SK-N-SH (cell line): ENCODE data around the gene AUP1.

Source experiments
- EZH2phosphoT487 ChIP-seq: fragments of 200-600 bp; sonication (generic); IDR thresholded peaks from 2 replicates; pipeline ENCODE4 v1.6.1; 2017; ENCODE audit warnings: low read depth, mixed run types, mild to moderate bottlenecking, antibody characterized with exemption, moderate library complexity, borderline replicate concordance
- FOXM1 ChIP-seq: IDR thresholded peaks from 2 replicates; pipeline ENCODE4 v1.4.0; 2012; ENCODE audit warnings: low read depth, mild to moderate bottlenecking
- POLR2AphosphoS5 ChIP-seq: IDR thresholded peaks from 2 replicates; pipeline ENCODE4 v1.6.1; 2012; ENCODE audit warnings: low read depth, low read length
- RXRA ChIP-seq: IDR thresholded peaks from 2 replicates; pipeline ENCODE4 v1.4.0; 2012; ENCODE audit warnings: low read depth, mild to moderate bottlenecking, borderline replicate concordance
- SMC3 ChIP-seq: IDR thresholded peaks from 2 replicates; pipeline ENCODE4 v1.6.1; 2012; ENCODE audit warnings: low read depth, low read length, improper control_type of control experiment
- YY1 ChIP-seq: IDR thresholded peaks from 2 replicates; pipeline ENCODE4 v1.4.0; 2012; ENCODE audit warnings: low read depth, mild to moderate bottlenecking
- TF ChIP-seq, protein P1 (sequence below): fragments of 150-350 bp; IDR thresholded peaks from 2 replicates; pipeline ENCODE4 v1.6.1; 2017; ENCODE audit warnings: antibody characterized with exemption, low read length, low read depth, borderline replicate concordance
- TF ChIP-seq, protein P2 (sequence below): fragments of 200-600 bp; sonication (generic); IDR thresholded peaks from 2 replicates; pipeline ENCODE4 v1.6.1; 2017; ENCODE audit warnings: antibody characterized with exemption, mild to moderate bottlenecking, moderate library complexity
- TF ChIP-seq, protein P3 (sequence below): IDR thresholded peaks from 2 replicates; pipeline ENCODE4; 2012
- TF ChIP-seq, protein P4 (sequence below): IDR thresholded peaks from 2 replicates; pipeline ENCODE4 v1.6.1; 2012; ENCODE audit warnings: mild to moderate bottlenecking, low read depth, low read length, moderate library complexity

- TF ChIP-seq, protein P1, sequence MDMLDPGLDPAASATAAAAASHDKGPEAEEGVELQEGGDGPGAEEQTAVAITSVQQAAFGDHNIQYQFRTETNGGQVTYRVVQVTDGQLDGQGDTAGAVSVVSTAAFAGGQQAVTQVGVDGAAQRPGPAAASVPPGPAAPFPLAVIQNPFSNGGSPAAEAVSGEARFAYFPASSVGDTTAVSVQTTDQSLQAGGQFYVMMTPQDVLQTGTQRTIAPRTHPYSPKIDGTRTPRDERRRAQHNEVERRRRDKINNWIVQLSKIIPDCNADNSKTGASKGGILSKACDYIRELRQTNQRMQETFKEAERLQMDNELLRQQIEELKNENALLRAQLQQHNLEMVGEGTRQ = no peak
- TF ChIP-seq SMC3 (no peak), RXRA (no peak), YY1 (no peak), EZH2phosphoT487 (no peak), FOXM1 (no peak), POLR2AphosphoS5 (no peak)
- TF ChIP-seq, protein P2, sequence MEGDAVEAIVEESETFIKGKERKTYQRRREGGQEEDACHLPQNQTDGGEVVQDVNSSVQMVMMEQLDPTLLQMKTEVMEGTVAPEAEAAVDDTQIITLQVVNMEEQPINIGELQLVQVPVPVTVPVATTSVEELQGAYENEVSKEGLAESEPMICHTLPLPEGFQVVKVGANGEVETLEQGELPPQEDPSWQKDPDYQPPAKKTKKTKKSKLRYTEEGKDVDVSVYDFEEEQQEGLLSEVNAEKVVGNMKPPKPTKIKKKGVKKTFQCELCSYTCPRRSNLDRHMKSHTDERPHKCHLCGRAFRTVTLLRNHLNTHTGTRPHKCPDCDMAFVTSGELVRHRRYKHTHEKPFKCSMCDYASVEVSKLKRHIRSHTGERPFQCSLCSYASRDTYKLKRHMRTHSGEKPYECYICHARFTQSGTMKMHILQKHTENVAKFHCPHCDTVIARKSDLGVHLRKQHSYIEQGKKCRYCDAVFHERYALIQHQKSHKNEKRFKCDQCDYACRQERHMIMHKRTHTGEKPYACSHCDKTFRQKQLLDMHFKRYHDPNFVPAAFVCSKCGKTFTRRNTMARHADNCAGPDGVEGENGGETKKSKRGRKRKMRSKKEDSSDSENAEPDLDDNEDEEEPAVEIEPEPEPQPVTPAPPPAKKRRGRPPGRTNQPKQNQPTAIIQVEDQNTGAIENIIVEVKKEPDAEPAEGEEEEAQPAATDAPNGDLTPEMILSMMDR = no peak
- TF ChIP-seq, protein P3, sequence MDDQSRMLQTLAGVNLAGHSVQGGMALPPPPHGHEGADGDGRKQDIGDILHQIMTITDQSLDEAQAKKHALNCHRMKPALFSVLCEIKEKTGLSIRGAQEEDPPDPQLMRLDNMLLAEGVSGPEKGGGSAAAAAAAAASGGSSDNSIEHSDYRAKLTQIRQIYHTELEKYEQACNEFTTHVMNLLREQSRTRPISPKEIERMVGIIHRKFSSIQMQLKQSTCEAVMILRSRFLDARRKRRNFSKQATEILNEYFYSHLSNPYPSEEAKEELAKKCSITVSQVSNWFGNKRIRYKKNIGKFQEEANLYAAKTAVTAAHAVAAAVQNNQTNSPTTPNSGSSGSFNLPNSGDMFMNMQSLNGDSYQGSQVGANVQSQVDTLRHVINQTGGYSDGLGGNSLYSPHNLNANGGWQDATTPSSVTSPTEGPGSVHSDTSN = no peak
- TF ChIP-seq, protein P4, sequence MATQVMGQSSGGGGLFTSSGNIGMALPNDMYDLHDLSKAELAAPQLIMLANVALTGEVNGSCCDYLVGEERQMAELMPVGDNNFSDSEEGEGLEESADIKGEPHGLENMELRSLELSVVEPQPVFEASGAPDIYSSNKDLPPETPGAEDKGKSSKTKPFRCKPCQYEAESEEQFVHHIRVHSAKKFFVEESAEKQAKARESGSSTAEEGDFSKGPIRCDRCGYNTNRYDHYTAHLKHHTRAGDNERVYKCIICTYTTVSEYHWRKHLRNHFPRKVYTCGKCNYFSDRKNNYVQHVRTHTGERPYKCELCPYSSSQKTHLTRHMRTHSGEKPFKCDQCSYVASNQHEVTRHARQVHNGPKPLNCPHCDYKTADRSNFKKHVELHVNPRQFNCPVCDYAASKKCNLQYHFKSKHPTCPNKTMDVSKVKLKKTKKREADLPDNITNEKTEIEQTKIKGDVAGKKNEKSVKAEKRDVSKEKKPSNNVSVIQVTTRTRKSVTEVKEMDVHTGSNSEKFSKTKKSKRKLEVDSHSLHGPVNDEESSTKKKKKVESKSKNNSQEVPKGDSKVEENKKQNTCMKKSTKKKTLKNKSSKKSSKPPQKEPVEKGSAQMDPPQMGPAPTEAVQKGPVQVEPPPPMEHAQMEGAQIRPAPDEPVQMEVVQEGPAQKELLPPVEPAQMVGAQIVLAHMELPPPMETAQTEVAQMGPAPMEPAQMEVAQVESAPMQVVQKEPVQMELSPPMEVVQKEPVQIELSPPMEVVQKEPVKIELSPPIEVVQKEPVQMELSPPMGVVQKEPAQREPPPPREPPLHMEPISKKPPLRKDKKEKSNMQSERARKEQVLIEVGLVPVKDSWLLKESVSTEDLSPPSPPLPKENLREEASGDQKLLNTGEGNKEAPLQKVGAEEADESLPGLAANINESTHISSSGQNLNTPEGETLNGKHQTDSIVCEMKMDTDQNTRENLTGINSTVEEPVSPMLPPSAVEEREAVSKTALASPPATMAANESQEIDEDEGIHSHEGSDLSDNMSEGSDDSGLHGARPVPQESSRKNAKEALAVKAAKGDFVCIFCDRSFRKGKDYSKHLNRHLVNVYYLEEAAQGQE = no peak
These were observed 42.8 kb upstream of the AUP1 start for GRCh38 chr2:74572178-74572925.
